Neutrophil (primary cell): Measurements from ENCODE around the gene IQGAP2.

Experiments
- H3K27ac ChIP-seq: fragments of 200-600 bp; sonication (generic); 2 replicates; pipeline ENCODE4 v1.5.1; 2016; ENCODE audit warnings: mild to moderate bottlenecking, moderate library complexity
- H3K27me3 ChIP-seq: fragments of 200-600 bp; sonication (generic); 2 replicates; pipeline ENCODE4 v1.6.0; 2016; ENCODE audit warnings: mild to moderate bottlenecking
- H3K36me3 ChIP-seq: fragments of 200-600 bp; sonication (generic); 2 replicates; pipeline ENCODE4 v1.5.1; 2017
- H3K4me1 ChIP-seq, 2 experiments: fragments of 200-600 bp in 1 of 2; sonication (generic) in 1 of 2; 1 replicate in 1 of 2; 2 replicates in 1 of 2; pipeline versions ENCODE4 v1.5.1 to v1.6.1; 2013 to 2016; ENCODE audit warnings: low read depth in 1 of 2, low read length in 1 of 2, mild to moderate bottlenecking in 1 of 2, moderate library complexity in 1 of 2; ENCODE audit not compliant: control insufficient read depth in 1 of 2, insufficient read depth in 1 of 2
- H3K4me3 ChIP-seq, 2 experiments: fragments of 200-600 bp in 1 of 2; sonication (generic) in 1 of 2; 1 replicate in 1 of 2; 2 replicates in 1 of 2; pipeline ENCODE4 v1.5.1; 2013 to 2016; ENCODE audit warnings: low read depth in 1 of 2, low read length in 1 of 2, mild to moderate bottlenecking in 1 of 2, moderate library complexity in 1 of 2
- H3K9me3 ChIP-seq: fragments of 200-600 bp; sonication (generic); 2 replicates; pipeline ENCODE4 v1.5.1; 2016
- TF ChIP-seq, protein P1 (sequence below): fragments of 200-600 bp; sonication (generic); IDR thresholded peaks from 2 replicates; pipeline ENCODE4 v1.5.1; 2016; ENCODE audit warnings: antibody characterized with exemption

Gene IQGAP2

DNA sequence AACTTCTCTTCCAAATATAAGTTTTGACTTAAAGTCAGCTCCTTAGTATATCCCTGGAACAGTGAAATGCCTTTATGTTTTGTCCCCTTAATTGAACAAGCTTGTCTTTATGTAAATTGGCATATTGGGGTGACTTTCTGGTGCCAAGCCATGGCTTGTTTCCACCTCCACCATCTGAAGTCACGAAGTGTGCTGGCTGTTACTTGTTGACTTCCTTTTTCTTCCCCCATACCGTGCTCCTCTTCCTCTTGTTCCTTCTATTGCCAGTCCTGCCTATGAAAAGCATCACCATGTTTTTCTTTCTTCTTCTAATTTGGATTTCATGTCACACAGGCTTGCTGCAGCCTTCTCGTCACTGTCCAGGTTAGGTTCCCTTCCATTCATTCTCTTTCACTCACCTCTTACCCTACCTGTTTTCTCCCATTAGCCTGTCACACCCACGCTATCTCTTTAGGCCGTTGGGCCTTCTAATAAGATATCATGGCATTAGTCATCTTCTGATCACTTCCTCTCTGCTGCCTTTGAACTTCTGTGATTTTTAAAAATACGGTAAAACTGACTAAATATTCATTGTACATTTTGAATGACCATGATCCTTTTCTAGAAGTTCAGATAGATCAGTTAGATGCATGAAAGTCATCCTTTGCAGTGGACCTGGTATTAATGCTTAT lies 48.1 kb downstream of the IQGAP2 start:
- peaks cover 17% of the 10 kb centered on the region for H3K36me3 ChIP-seq
- H3K9me3 ChIP-seq = no peaks in the 10 kb centered on the region
- H3K27ac ChIP-seq = peak overlapping the region; percentile 63
- no peak overlapping the region for H3K4me3 ChIP-seq
- H3K27me3 ChIP-seq = no peaks in the 10 kb centered on the region
- TF ChIP-seq, protein P1, sequence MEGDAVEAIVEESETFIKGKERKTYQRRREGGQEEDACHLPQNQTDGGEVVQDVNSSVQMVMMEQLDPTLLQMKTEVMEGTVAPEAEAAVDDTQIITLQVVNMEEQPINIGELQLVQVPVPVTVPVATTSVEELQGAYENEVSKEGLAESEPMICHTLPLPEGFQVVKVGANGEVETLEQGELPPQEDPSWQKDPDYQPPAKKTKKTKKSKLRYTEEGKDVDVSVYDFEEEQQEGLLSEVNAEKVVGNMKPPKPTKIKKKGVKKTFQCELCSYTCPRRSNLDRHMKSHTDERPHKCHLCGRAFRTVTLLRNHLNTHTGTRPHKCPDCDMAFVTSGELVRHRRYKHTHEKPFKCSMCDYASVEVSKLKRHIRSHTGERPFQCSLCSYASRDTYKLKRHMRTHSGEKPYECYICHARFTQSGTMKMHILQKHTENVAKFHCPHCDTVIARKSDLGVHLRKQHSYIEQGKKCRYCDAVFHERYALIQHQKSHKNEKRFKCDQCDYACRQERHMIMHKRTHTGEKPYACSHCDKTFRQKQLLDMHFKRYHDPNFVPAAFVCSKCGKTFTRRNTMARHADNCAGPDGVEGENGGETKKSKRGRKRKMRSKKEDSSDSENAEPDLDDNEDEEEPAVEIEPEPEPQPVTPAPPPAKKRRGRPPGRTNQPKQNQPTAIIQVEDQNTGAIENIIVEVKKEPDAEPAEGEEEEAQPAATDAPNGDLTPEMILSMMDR = no peak
- peaks cover 19 to 42% of the 10 kb centered on the region in 2 experiments for H3K4me1 ChIP-seq

DNA sequence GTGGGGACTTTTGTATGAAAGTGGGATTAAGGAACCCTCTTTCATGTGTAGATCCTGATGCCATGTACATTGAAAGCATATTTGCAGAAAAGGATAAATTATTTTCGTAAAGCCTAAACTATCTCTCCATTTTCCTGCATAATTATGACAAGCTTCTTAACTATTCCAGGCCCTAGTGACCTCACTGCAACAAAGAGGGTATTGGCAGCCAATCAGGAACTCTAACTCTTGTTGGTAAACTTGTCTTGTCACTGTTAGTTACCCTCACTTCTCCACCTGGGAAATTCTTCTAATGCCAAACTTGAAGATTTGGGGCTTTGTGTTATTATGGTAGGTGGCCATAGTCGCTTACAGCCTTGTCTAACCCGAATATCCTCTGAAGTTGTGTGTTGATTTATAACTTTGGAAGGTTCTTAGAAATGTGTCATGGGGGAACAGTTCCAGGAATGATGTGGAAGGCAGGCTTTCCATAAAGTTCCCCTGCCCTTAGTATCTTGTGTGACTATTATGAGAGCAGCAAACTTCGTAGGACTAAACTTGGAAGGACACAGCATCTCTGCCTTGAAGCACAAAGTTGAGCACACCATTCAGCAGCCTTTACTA lies 52.5 kb downstream of the IQGAP2 start:
- peak overlapping the region; percentile 3 for H3K27ac ChIP-seq

DNA sequence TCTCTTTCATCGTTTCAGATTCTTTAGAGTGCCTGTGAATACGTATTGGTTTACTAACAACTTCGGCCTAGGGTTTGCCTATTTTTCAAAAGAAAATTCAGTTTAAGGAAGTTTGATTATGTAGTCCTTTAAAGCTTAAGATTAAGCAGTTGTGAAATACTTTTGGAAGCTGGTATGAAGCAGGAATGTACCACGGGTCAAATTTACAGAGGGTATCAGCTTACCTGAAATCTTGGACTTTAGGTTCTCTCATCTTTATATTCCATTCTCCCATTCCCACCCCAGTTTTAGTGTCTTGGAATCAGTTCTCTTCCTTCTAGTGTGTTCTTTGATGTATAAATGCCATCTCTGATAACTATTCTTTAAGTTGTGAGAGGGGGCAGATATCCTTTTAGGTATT lies 53.2 kb downstream of the IQGAP2 start:
- H3K27ac ChIP-seq = peak overlapping the region; percentile 3
- no peak overlapping the region for H3K4me3 ChIP-seq
- TF ChIP-seq, protein P1 = no peak

More for the DNA sequence above, 52.5 kb downstream of the IQGAP2 start:
- TF ChIP-seq, protein P1 = no peak
- Histone ChIP-seq H3K4me3 (no peak overlapping the region), H3K27me3 (no peaks in the 10 kb centered on the region), H3K9me3 (no peaks in the 10 kb centered on the region), H3K36me3 (no peaks in the 10 kb centered on the region), H3K4me1 (peaks cover 18 to 51% of the 10 kb centered on the region in 2 experiments)

DNA sequence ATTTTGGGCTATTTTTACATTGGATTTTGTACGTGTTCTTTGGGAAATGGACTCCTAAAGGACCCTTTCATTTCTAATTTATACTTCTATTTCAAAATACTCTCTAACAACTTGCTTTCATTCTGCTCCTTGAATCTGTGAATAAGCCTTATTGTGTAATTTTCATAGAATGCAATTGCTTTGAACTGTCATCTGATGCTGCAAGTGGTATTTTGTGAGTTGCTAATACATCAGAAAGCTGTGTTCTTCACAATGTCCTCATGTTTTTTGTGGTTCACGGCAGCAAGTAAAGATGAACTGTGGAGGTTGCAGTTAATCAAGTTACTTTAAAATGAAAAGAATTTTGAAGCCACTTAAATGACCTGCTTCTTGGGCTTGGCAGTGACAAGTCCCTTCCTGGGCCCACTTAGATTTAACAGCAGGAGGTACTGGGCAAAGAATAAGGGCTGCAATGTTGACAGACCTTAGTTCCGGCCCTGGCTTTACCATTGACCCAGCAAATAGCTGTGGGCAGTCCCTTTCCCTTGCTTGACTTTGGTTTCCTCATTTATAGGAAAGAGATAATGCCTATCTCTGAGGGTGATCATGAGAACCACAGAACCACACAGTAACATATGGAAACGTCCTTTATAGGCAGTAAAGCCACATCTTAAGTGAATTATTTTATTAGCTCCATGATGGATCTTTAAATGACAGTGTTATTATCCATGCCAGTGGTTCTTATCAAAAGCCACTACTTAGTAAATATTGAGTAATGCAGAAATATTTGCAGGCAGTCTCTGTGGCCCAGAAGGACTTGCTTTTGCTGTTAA lies 54.8 kb downstream of the IQGAP2 start:
- Histone ChIP-seq H3K4me1 (peaks cover 14 to 34% of the 10 kb centered on the region in 2 experiments), H3K27me3 (no peaks in the 10 kb centered on the region), H3K36me3 (peaks cover 10% of the 10 kb centered on the region), H3K9me3 (no peaks in the 10 kb centered on the region), H3K4me3 (no peak overlapping the region), H3K27ac (peak overlapping the region; percentile 44)
- TF ChIP-seq, protein P1 = no peak

More for the DNA sequence above, 53.2 kb downstream of the IQGAP2 start:
- Histone ChIP-seq H3K27me3 (no peaks in the 10 kb centered on the region), H3K4me1 (peaks cover 14 to 45% of the 10 kb centered on the region in 2 experiments), H3K9me3 (no peaks in the 10 kb centered on the region), H3K36me3 (no peaks in the 10 kb centered on the region)

DNA sequence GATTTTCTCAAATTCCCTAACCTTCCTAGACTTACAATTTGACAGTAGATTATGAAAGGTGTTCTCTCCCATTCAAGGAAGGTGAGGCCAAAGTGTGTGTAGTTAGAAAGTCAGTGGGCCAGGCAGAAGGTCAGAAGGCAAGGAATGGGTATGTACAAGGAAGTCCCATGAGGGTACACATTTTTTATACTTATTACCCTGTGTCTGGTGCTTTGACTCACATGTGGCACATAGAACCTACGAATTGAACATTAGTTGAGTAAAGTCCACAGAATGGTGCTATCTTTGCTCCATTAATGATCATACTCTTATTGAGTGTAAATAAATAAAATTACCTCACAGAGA lies 55.4 kb downstream of the IQGAP2 start:
- H3K36me3 ChIP-seq = peaks cover 10% of the 10 kb centered on the region
- peak overlapping the region; percentile 44 for H3K27ac ChIP-seq
- peaks cover 10 to 33% of the 10 kb centered on the region in 2 experiments for H3K4me1 ChIP-seq
- no peaks in the 10 kb centered on the region for H3K9me3 ChIP-seq
- TF ChIP-seq, protein P1 = no peak
- H3K4me3 ChIP-seq = no peak overlapping the region
- no peaks in the 10 kb centered on the region for H3K27me3 ChIP-seq
